Left renal cortex interstitium (tissue), 4 donors: ENCODE data around the gene OTUD7B. TPM values are rescaled to one million over a fixed set of nuclear protein-coding genes. Genes with fewer than 3 reads are reported as not detected.

Source experiments
- DNase-seq, 4 donors: peaks; one replicate each; pipeline ENCODE4 v3.0.0-alpha.2; 2013; ENCODE audit warnings: low read depth in 4 of 4, low spot score in 2 of 4, missing footprints in 1 of 4
- polyA plus RNA-seq, 4 donors: library from polyadenylated mRNA; unstranded; fragments of 120-200 nt; gene quantifications; one replicate each; pipeline ENCODE4 v1.2.1, GENCODE V29; 2013; ENCODE audit not compliant: insufficient read length in 4 of 4

OTUD7B gene
- polyA plus RNA-seq, 4 donors = 16.9 to 21.8 (median 19.0) TPM

DNA sequence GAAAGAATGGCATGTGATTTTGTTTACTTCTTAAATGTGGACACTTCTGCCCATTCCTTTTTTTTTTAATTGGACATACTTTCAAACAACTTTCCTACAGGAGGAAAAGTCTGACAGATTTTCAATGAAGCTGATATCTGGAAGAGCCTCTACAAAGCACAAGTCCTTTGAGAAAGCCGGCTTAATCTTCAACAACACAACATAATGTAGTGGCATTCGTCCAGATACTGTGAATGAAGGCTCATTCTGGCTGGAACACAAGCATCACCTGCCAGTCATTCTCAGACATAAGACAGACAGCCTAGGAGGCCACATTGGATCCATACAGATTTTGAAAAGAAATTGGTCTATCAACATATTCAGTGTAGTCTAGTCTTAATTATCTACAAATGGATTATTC lies 4.9 kb downstream of the OTUD7B start:
- no peak for DNase-seq

- DNase-seq = no peak
These were observed 6.7 kb downstream of the OTUD7B start for GRCh38 chr1:150003801-150004200.

DNA sequence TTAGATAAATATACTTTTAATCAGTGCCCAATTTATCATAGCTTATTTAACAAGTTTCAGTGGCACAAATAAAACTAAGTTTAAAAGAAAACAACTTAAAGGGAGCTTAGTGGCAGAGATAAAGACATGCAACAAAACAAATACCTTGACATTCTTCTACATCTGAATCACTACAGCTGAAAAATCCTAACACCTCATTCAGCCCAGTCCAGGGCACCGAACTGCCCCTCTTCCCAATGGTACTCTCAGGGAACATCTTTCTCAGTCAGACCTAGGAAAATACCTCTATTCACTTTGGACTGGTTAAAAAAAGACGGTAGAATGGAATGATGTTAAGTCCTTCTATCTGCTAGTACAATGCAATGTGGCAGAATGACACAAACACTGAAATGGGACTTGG lies 8.3 kb downstream of the OTUD7B start:
- no peak for DNase-seq

DNA sequence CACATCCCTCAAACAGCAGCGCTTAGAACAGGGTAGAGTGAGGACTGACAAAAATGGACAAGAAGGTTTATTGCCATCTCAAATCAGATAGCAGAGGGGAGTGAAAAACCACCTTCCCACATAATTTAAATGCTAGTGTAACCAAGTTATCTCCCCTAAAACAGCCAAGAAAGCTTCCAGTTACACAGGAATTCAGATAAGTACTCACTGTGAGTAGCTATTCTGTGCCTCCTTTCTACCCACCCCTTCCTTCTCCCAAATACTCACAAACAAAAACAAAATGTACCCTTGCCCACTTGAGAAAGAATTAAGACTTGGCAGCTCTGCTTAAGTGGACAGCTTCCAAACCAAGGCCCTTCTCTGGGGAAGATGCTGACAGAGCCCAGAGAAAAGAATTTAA lies 9.1 kb downstream of the OTUD7B start:
- no peak for DNase-seq

GRCh38 chr1:149997585-149998262 lies 12.8 kb downstream of the OTUD7B start:
- no peak for DNase-seq

- no peak for DNase-seq
These were observed 14.6 kb downstream of the OTUD7B start for GRCh38 chr1:149995927-149996326.

DNA sequence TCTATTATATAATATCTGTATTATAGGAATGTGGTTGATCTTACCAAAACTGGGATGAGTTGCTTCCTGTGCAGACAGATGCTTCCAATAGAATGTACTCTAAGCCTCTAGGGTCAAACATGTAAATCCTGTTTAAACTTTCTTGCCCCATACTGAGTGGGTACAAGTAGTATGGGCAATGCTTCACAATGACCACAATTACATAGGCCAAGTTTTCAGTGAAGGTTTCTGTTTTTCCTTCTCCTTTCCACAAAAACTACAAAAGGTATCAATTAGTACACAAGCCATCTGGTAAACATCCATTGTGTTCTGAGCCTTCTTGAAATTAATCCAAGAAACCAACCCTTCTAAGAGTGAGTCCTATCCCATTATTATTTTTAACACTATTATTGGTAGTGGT lies 16.8 kb downstream of the OTUD7B start:
- DNase-seq = no peak

- DNase-seq = no peak
These were observed 17.3 kb downstream of the OTUD7B start for GRCh38 chr1:149993181-149993580.

- DNase-seq = no peak
These were observed 23.3 kb downstream of the OTUD7B start for GRCh38 chr1:149987297-149987595.

DNA sequence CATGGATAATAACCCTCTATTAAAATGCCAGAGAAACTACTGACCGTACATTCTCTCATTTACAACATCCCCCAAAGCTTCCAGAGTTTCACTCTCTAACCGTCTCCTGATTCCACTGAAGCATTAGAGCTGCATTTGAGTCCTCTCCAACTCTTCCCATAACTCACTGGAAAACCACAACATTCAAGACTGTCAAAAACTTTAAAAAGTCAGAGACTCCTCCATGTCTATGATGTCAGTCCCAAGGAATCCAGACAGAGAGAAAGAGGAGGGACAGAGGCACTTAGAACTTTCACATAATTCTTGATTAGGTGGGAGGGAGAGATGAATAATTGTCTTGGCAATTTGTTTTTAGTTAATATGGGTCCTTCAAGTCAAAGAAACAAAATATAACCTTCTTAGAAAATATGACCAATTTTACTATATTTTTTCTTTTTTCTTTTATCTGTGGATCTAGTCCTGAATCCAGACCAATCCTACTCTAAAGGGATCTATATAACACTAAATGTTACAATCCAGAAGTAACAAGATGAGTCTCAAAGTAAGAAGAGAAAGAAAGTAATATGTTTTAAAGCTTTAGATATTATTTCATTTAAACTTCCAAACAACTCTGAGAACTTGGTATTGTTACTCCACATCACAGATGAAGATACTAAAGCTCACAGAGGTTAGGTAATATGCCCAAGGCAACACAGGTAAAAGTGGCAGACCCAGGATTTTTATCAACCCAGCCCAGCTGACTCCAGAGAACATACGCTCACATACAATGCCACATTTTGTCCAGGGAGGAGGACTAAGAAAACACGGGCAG lies 23.8 kb downstream of the OTUD7B start:
- peak in 3 of 4 donors; percentile 36 to 76 (median 53) for DNase-seq

DNA sequence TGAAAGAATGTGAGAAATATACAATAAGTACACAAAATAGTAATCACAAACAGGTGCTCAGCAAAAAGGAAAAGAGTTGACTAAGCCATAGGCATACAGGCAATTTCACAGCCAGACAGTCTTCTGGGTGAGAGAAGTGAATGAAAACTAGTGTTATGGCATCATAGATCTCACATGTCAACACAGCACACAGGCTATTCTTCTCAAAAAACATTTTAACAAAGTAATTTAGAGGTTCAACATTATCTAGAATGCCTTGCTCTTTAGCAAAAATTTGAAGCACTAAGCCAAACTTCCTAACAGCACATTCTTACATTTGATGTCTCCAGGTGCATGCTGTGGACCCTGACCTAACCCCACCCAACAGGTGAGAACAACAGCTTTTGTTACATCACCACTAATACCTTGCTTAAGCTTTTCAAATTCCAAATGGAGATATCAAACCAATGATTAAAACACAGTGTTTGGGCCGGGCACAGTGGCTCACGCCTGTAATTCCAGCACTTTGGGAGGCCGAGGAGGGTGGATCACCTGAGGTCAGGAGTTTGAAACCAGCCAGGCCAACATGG lies 30.5 kb downstream of the OTUD7B start:
- DNase-seq = no peak

DNA sequence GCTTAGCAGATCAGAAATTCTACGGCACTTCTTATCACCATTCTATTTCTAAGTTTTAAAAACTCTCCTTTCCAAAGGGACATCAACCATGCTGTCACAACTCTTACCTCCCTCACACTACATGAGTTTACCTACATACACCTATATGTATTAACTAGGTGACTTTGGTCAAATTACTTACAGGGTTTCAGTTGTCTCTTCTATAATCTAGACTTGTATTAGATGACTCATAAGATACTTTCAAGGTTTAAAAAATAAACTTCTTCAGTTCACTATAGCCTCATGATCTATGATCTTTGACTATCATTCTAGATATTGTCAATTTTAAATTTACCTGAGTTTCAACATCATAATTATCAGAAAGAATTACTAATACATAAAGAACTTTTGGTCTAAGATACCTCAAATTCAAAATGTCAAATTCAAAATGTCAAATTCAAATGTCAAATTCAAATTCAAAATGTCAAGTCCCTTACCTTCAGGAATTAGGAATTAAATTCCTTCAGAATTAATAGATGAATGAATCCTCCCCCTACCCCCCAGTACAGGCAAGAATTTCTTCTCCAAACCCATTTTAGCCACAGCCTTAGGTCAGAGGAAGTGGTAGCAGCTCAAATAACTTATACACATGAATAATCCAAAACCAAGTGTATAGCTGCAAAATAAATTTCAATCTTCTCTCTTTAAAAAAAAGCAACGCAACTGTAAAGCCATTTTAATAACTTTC lies 31.1 kb downstream of the OTUD7B start:
- DNase-seq = no peak

GRCh38 chr1:149978547-149979023 lies 31.9 kb downstream of the OTUD7B start:
- DNase-seq = no peak

DNA sequence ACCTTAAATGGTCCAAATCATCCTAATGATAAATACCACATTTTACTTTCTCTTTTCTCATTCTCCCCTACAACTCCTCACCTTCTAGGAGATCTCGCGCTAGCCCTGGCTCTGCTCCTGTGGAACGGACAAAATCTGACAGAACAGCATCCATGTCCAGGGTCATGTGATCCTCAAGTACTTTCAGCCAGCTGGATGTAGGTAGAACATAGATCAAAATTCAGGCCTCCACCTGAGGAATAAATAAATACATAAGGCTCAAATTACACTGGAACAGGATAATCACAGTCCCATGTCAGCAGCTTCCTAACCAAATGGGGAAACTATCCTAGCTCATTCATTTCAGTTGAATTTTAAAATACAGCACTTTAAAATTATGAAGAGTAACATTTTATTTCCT lies 33.2 kb downstream of the OTUD7B start:
- DNase-seq = no peak

GRCh38 chr1:149972547-149972946 lies 38.0 kb downstream of the OTUD7B start:
- DNase-seq = no peak

- no peak for DNase-seq
These were observed 42.9 kb downstream of the OTUD7B start for GRCh38 chr1:149967646-149968045.

DNA sequence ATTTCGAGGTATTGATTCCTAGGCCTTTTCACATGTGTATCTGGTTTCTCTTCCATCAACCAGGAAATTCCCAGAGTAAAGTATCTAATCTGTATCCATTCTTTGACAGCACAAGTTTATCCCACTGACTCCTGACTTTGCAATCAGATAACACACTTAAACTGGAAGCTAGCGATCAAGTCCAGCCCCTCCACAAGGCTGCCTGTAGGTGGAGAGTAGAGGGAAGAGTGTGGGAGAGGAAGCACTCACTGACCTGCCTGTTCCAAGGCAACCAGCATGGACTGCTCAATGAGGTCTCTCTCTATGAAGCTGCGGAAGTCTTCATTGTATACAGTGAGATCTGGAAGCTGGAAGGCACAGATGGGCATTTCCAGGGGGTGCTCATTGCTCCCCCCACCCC lies 43.5 kb downstream of the OTUD7B start:
- DNase-seq = no peak

- no peak for DNase-seq
These were observed 44.1 kb downstream of the OTUD7B start for GRCh38 chr1:149966405-149966804.

DNA sequence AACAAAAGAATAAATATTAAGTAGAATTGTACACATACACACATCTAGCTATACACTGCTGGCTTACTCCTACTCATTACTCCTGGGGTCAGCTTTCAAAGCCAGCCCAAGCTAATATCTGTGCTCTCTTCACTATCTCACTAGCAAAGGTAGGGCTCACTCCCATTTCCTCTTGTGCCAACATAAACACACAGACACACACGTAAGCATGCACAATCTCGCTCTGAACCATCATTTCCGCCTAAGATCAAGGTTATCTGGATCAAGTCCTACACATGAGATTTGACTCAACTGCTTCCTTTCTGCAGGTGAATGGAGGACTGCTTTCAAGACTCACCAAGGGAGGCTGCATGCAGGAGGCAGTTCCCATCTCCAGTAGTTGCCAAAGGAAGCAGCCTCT lies 45.1 kb downstream of the OTUD7B start:
- no peak for DNase-seq

DNA sequence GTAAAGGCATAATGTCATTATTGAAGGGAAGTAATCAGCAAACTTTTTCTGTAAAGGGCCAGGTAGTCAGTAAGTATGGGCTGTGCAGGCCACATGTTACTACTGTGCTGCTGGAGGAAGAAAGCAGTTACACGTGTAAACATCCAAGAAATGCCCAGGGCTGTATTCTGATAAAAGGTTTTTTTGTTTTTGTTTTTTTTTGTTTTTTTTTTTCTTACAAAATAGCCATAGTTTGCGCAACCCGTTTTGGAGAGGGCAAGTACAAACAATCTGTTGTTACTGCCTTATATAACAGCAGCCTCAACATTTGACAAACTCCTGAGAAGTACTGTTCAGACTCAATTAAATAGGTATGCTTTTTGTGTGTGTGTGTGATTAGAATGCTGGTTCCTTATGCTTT lies 47.2 kb downstream of the OTUD7B start:
- no peak for DNase-seq

GRCh38 chr1:149962736-149963135 lies 47.8 kb downstream of the OTUD7B start:
- DNase-seq = no peak
